Measurements from ENCODE around the gene DDX49.

DDX49 gene, protein sequence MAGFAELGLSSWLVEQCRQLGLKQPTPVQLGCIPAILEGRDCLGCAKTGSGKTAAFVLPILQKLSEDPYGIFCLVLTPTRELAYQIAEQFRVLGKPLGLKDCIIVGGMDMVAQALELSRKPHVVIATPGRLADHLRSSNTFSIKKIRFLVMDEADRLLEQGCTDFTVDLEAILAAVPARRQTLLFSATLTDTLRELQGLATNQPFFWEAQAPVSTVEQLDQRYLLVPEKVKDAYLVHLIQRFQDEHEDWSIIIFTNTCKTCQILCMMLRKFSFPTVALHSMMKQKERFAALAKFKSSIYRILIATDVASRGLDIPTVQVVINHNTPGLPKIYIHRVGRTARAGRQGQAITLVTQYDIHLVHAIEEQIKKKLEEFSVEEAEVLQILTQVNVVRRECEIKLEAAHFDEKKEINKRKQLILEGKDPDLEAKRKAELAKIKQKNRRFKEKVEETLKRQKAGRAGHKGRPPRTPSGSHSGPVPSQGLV

DNA sequence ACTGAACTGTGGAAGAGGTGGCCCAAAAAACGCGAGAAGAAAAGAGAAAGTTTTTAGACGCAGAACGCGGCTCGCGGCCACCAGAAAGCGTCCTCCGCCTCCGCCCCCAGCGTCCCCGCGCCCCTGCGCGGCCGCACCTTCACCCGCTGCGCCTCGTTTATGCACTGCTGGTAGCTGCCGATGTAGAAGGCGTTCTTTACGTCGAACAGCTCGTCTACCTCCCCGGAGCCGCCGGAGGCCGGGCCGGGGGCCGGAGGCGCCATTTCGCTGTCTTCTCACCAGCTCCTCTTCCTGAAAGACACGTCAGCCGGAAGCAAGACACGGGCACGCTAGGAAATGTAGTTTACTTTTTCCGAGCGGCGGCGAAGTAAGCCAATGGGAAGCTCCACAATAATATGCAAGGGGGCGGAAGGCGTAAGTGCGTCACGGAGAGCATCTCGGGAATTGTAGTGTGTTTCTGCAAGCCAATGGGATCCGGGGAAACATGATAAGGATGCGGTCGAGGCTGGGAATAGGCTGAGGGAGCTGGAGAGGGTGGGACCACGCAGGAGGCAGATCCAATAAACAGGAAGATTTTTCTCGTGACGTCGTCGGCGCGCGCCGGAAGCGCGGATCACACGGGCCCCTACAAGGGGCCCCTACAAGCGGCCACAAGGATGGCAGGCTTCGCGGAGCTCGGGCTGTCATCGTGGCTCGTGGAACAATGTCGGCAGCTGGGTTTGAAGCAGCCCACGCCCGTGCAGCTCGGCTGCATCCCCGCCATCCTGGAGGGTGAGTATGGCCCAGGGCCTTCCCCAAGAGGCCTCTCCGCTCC is at the start of gene DDX49, which contains the start of gene COPE:
DDX49 (plus strand) TSS at position 630 of the 814 bp plus-strand sequence; CDS start at position 657, 27 bp downstream.
COPE (minus strand) TSS at position 302 of the 814 bp plus-strand sequence; CDS start at position 263, 39 bp downstream.
- peak; percentile 99 for DNase-seq

DNA sequence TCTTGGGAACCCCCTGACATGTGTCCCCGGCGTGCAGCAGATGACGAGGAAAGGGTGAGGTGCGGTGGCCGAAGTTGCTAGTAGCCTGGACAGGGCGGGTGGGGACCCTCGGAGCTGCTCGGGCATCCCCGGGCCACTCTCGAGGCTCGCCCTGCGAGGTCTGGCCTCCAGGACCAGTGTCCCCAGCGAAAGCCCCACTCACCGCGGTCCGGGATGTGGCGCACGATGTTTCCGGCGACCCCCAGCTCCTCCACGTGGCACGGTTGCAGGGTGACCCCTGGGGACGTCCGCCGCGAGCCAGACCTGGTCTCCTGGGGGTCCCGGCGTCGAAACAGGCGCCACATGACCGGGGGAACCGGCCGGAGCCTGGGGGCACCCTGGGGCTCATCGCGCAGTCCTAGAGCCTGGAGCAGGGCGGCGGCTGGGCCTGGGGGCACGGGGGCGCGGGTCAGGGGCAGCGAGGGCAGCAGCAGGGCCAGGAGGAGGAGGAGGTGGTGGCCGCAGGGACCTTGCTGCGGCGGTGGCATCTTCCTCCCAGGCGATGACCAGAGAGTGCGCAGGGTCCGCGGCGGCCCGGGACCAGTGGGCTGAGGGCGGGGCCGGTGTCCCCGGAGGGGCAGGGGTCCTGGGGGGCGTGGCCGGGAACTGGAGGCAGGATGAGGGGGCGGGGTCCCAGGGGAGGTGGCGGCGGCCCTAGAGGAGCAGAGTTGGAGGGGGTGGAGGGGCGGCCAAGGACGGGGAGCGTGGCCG is 49.6 kb upstream of the DDX49 start:
- DNase-seq = no peak

DNA sequence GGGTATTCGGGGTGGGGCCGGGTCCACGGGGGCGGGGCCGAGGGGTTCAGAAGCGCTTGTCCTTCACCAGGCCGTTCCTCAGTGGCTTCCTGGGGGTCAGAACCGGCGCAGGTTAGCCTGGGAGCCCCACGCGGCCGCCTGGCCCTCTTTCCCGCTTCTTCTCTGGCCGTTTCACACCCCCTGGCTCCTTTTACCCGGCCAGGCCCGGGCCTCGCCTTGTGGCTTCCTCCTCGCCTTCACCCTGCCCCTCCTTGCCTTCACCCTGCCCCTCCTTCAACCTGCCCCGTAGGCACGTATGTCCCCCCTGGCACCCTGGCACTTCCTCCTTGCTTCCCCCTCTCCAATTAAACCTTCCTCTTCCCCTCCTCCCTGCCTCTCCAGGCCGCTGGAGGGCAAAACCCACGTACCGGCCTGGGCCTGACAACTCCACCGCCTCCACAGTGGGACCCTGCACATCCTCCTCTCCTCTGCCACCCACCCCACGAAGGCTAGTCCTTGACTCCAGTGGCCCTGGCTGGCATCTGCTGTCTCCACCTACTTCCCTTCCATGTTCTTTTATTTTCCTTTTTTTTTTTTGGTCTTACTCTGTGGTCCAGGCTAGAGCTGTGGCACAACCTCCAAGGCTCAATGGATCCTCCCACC is 48.9 kb upstream of the DDX49 start:
- DNase-seq = no peak

- DNase-seq = no peak
Measured at GRCh38 chr19:18871543-18871942, 48.0 kb upstream of the DDX49 start.

GRCh38 chr19:18875726-18876125 is 43.8 kb upstream of the DDX49 start:
- no peak for DNase-seq

GRCh38 chr19:18876865-18877264 is 42.6 kb upstream of the DDX49 start:
- no peak for DNase-seq

DNA sequence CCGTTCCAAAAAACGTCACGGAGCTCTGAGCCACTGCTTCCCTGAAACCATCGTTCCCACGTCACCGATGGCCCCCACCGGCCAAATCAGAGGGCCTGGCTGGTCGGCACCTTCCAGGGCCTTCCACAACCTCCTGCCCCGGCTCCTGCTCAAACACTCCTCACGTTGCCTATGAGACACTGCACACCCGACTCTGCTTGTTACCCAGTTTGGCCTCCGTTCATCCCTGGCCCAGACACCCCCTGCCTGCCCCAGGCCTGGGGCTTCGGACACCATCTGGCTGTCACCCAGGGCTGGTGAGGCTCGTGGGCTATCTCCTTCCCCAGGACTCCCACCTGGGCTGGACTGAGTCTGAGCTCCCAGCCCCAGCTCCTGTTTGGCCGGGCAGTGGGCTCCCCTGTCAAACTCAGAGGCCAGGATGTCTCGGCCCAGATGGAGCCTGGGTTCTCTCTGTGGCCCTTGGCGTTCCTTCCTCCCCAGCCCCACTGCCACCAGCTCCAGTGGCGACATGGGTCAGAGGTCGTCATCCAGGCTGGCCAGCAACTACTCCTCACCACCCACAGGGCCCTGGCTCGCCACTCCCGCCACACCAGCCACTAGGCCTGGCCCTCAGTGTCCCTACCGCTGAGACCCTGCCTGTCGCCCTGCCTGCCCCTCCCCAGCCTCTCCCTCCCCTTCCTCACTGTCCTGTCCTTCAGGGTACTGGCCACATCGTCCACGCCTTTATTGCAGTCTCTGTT is 41.3 kb upstream of the DDX49 start:
- DNase-seq = no peak

DNA sequence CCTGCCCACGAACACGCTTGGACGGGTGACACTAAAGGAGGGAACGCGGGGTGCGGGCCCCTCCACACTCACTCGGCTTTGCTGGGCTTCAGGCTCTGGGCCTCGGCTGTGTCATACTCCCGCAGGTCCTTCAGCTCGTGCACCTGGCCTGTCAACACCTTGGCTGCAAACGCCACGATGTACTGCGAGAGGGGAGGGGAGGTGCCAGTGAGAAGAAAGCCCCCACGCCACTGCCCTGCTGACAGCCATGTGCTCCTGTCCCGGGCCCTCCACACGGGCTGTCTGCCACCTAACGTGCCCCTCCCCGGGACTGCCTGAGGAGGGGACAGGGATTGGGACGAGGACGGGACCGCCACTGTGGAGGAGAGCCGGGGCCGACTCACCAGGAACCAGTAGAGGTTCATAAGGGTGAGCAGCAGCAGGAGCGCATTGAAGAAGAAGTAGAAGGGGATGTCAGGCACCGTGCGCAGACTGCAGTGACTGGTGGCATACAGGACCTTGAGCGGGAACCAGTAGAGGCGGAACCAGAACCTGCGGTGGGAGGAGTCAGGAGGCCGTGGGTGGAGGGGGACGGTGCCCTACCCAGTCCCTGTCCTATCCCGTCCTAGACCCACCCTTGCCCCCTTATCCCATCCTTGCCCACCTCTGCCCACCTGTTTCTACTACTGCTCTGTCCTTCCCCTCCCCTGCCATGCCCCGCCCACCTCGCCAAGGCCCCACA is 40.5 kb upstream of the DDX49 start:
- DNase-seq = no peak

GRCh38 chr19:18879579-18880373 is 39.7 kb upstream of the DDX49 start:
- DNase-seq = no peak

- DNase-seq = no peak
Measured at GRCh38 chr19:18881491-18881890, 38.0 kb upstream of the DDX49 start.

DNA sequence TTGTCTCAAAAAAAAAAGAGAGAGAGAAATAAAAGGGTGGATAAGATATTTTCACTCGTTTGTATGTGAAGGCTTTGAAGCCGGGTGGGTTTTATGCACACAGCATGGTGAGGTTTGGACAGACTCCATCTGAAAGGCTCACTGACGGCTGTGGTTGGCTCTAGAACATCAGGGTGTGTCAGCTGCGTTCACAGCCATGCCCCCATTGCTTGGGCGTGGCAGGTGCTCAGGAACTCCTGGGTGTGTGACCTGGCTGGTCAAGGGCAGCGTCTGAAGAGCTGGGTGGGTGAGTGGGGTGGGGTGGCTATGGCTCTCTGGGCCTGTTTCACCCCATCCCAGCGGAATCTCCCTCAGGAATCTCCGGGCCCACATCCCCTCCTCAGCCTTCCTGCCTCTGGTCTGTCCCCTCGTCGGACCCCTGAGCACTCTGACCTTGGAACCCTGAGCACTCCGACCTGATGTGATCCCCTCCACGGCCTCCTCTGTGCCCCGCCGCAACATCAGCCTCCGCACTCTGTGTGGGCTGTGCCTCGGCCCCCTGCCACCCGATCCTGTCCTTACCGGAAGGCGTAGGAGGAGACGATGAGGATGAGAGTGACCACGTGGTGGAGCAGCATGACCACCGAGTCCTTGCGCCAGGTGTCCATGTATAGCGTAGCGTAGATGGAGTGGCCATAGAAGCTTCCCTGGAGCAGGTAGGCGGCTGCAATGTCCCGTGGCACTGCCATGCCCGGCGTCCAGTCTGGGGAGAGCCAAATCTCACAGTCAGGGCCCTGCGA is 35.8 kb upstream of the DDX49 start:
- no peak for DNase-seq

DNA sequence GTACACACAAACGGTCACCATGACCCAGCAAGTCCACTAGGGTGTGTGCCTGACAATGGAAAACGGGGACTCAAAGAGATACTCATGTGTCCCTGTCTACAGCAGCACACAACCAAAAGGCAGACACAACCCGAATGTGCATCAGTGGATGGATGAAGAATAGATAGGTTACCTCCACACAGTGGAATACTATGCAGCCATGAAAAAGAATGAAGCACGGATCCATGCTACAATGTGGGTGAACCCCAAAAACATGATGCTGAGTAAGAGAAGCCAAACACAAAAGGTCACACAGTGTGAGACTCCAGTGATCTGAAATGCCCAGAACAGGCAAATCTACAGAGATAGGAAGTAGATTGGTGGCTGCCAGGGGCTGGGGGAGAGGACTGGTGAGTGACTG is 32.5 kb upstream of the DDX49 start:
- no peak for DNase-seq

- no peak for DNase-seq
Measured at GRCh38 chr19:18889949-18890745, 29.4 kb upstream of the DDX49 start.

DNA sequence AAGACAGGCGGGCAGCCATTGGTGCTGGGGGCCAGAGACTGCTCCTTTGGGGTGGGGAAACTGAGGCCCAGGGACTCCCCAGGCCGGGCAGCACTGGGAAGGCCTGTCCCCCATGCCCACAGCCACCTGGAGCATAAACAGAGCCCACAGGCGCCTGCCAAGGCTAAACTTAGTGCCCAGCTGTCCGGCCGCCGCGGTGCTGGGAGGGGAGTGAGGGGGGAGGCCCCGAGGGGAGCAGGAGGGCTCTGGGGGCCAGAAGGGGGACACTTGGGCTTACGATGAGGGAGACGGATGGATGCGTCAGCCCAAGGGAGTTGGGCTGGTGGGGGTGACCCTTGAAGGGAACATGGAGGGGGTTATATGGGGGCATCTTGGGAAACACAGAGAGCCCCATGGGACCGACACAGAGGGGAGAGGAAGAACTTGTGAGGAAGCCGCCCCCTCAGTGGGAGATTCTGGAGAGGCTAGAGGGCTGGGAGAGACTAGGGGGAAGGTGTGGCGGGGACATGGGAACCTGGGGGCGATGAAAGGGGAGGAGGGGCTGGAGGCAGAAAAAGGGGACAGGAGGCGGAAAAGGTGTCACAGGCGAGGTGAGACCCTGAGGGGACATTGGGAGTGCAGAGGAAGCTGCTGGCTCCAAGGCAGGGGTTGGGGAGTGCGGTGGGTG is 25.8 kb upstream of the DDX49 start:
- DNase-seq = no peak

- DNase-seq = peak; percentile 84
Measured at GRCh38 chr19:18894254-18895037, 25.1 kb upstream of the DDX49 start.

- peak; percentile 12 for DNase-seq
Measured at GRCh38 chr19:18895038-18895823, 24.3 kb upstream of the DDX49 start.
